PFSK-1 (cell line): ENCODE results near the gene KCNJ4.

Experiments used
- POLR2AphosphoS5 ChIP-seq: IDR thresholded peaks from 2 replicates; pipeline ENCODE4 v1.6.1; 2012; ENCODE audit warnings: low read depth, mild to moderate bottlenecking, control low read depth, low read length, moderate library complexity
- TF ChIP-seq, protein P1 (sequence below), 2 experiments: IDR thresholded peaks; 2 replicates each; pipeline versions ENCODE4 v1.6.1 to v1.8.0; 2011 to 2012; ENCODE audit warnings: low read depth in 2 of 2, low read length in 2 of 2, control low read depth in 1 of 2, inconsistent platforms in 1 of 2, mild to moderate bottlenecking in 1 of 2, moderate library complexity in 1 of 2; ENCODE audit not compliant: insufficient read depth in 1 of 2

DNA sequence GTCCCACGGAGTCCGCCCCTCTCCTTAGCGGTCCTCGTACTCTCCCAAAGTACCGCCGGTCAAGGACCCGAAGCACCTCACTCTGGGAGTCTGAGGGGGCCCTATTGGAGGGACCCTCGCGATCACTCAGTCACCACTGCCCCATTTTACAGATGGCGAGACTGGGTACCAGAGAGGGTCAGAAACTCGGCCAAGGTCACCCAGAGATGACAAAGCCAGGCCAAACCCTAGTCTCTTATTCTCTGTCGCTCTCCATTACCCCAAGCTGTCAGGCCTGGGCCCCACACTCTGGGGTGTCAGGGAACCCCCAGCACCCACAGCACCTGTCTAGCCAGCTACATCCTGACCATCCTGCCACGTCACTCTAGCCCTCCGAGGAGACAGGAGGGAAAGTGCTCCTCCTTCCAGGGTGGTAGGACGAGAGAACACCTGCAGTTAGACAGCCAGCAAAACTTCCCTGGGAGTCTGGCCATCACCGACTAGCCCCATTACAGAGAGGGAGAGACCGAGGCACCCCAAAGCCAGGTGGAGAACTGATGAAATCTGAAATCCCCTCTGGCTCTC lies 1.4 kb upstream of the KCNJ4 start:
- TF ChIP-seq, protein P1, sequence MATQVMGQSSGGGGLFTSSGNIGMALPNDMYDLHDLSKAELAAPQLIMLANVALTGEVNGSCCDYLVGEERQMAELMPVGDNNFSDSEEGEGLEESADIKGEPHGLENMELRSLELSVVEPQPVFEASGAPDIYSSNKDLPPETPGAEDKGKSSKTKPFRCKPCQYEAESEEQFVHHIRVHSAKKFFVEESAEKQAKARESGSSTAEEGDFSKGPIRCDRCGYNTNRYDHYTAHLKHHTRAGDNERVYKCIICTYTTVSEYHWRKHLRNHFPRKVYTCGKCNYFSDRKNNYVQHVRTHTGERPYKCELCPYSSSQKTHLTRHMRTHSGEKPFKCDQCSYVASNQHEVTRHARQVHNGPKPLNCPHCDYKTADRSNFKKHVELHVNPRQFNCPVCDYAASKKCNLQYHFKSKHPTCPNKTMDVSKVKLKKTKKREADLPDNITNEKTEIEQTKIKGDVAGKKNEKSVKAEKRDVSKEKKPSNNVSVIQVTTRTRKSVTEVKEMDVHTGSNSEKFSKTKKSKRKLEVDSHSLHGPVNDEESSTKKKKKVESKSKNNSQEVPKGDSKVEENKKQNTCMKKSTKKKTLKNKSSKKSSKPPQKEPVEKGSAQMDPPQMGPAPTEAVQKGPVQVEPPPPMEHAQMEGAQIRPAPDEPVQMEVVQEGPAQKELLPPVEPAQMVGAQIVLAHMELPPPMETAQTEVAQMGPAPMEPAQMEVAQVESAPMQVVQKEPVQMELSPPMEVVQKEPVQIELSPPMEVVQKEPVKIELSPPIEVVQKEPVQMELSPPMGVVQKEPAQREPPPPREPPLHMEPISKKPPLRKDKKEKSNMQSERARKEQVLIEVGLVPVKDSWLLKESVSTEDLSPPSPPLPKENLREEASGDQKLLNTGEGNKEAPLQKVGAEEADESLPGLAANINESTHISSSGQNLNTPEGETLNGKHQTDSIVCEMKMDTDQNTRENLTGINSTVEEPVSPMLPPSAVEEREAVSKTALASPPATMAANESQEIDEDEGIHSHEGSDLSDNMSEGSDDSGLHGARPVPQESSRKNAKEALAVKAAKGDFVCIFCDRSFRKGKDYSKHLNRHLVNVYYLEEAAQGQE (IDR thresholded peaks at IDR 0.05; ENCODE audit: insufficient read depth in 1 of 2, low read depth in 2 of 2, low read length in 2 of 2), result no peak
- no peak for TF ChIP-seq POLR2AphosphoS5
